Measurements from ENCODE around the gene TIGD1.

Gene TIGD1

DNA sequence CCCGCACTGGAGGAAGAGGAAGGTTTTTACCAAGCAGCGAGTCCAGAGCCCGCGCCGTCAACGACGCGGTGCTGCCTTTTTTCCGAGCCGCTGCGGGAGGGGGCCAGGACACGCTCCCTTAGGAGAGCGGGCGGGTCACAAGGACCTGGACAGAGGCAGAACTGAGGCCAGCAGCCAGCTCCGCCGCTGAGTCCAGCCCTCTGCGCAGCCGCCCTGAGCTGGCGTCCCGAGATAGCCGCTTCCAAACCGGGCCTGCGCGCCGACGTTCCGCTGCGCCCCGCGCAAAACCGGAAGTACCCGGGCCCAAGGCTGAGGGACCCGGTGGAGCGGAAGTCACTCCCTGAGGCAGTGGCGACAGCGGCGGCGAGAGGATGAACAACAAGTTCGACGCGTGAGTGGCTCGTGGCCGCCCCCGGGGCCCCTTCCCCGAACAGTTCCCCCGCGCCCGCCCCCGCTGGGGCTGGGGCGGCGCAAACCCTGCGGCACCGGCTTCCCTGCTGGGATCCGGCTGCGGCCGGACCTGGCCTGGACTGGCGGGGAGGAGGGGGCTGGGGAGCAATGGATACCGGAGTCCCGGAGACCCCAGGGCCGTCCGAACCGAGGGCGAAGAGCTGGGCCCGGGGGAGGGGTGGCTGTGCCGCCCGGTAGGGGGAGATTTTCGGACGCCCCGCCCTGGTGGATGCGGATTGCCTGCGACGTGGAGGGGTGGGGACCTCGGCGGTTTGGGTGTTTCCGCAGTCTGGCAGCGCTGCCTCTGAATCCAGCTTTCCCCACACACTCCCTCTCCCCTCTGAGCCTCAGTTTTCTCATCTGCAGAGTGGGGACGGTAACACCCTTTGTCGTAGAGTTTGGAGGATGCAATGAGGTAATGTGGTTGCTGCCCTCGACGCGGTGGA lies at the start of gene TIGD1, which contains the start of gene EIF4E2:
TSS of gene TIGD1 (minus strand) at position 204 of the 896 bp plus-strand sequence. CDS start 675 bp downstream, outside the sequence.
TSS of gene EIF4E2 (plus strand) at position 336 of the 896 bp plus-strand sequence. CDS start at position 372, 36 bp downstream.
- peak within 1 kb of the TSS; percentile 99 for H3K27ac Mint-ChIP-seq
- peak within 1 kb of the TSS; percentile 98 for H3K4me3 Mint-ChIP-seq
- peaks cover 5% of the 10 kb centered on the region for H3K9me3 Mint-ChIP-seq
- H3K27me3 Mint-ChIP-seq, result no peaks in the 10 kb centered on the region
- H3K4me1 Mint-ChIP-seq (ENCODE audit: low read depth), result peaks cover 69% of the 10 kb centered on the region
- peaks cover 53% of the 10 kb centered on the region for H3K36me3 Mint-ChIP-seq (ENCODE audit: low read depth)

- H3K27ac Mint-ChIP-seq, result no peak overlapping the region
- no peak overlapping the region for H3K4me3 Mint-ChIP-seq
- H3K36me3 Mint-ChIP-seq (ENCODE audit: low read depth), result no peaks in the 10 kb centered on the region
- H3K4me1 Mint-ChIP-seq (ENCODE audit: low read depth), result peaks cover under 1% of the 10 kb centered on the region
- no peaks in the 10 kb centered on the region for H3K9me3 Mint-ChIP-seq
- H3K27me3 Mint-ChIP-seq, result peaks cover 4% of the 10 kb centered on the region
These were observed 47.9 kb upstream of the TIGD1 start for GRCh38 chr2:232598293-232598692.

DNA sequence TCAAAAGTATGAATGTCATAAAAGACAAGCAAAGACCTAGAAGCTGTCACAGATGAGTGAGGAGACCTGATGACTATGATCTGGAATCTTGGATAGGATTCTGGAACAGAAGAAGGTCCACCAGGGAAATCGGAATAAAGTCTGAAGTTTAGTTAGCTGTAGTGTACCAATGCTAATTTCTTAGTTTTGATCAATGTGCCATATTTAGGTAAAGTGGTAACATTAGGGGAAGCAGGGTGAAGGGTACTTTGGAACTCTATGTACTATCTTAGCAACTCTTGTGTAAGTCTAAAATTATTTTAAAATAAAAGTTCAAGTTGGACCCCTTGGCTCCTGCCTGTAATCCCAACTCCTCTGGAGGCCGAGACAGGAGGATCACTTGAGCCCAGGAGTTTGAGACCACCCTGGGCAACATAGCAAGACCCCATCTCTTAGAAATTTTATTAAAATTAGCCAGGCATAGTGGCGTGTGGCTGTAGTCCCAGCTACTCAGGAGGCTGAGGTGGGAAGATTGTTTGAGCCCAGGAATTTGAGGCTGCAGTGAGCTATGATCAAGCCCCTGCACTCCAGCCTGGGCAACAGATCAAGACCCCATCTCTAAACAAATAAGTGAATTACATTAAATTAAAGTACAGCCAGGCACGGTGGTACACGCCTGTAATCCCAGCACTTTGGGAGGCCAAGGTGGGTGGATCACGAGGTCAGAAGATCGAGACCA lies 47.2 kb upstream of the TIGD1 start:
- H3K36me3 Mint-ChIP-seq (ENCODE audit: low read depth), result no peaks in the 10 kb centered on the region
- H3K27me3 Mint-ChIP-seq, result no peaks in the 10 kb centered on the region
- H3K4me3 Mint-ChIP-seq, result no peak overlapping the region
- no peak overlapping the region for H3K27ac Mint-ChIP-seq
- H3K4me1 Mint-ChIP-seq (ENCODE audit: low read depth), result peaks cover 7% of the 10 kb centered on the region
- no peaks in the 10 kb centered on the region for H3K9me3 Mint-ChIP-seq

- Mint-ChIP-seq H3K27me3 (no peaks in the 10 kb centered on the region), H3K4me1 (ENCODE audit: low read depth) (peaks cover 7% of the 10 kb centered on the region), H3K36me3 (ENCODE audit: low read depth) (no peaks in the 10 kb centered on the region), H3K27ac (no peak overlapping the region), H3K4me3 (no peak overlapping the region), H3K9me3 (no peaks in the 10 kb centered on the region)
These were observed 43.6 kb upstream of the TIGD1 start for GRCh38 chr2:232593982-232594381.

DNA sequence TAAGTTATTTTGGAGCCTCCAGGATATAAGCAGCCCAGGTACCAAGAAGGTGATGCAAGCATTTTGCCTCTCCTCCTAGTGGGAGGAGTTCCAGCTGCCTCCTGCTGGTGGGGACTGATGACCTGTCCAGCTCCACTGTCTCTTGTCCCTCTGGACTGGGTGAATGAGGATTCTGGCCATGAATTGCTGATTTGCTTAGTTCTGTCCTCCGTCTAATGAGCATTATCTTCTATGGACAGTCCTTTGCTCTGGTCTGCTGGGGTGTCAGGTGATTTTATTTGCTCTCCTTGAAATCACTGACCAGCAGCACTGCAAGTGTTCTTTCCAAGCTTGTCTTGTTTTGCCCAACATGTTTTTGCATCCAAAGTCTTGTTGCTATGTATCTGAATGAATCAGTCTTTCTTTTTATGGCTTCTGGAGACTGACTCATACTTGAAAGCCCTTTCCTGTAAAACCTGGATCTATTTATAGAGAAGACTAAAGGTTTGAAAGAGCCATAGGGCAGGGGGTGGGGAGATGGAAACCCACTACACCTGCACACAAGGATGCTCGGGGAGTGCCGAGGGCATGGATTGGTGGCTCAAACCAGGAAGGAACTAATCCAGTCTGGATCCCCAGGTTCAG lies 42.5 kb upstream of the TIGD1 start:
- no peaks in the 10 kb centered on the region for H3K9me3 Mint-ChIP-seq
- H3K27ac Mint-ChIP-seq, result no peak overlapping the region
- H3K4me3 Mint-ChIP-seq, result no peak overlapping the region
- peaks cover 7% of the 10 kb centered on the region for H3K4me1 Mint-ChIP-seq (ENCODE audit: low read depth)
- H3K36me3 Mint-ChIP-seq (ENCODE audit: low read depth), result no peaks in the 10 kb centered on the region
- H3K27me3 Mint-ChIP-seq, result no peaks in the 10 kb centered on the region

DNA sequence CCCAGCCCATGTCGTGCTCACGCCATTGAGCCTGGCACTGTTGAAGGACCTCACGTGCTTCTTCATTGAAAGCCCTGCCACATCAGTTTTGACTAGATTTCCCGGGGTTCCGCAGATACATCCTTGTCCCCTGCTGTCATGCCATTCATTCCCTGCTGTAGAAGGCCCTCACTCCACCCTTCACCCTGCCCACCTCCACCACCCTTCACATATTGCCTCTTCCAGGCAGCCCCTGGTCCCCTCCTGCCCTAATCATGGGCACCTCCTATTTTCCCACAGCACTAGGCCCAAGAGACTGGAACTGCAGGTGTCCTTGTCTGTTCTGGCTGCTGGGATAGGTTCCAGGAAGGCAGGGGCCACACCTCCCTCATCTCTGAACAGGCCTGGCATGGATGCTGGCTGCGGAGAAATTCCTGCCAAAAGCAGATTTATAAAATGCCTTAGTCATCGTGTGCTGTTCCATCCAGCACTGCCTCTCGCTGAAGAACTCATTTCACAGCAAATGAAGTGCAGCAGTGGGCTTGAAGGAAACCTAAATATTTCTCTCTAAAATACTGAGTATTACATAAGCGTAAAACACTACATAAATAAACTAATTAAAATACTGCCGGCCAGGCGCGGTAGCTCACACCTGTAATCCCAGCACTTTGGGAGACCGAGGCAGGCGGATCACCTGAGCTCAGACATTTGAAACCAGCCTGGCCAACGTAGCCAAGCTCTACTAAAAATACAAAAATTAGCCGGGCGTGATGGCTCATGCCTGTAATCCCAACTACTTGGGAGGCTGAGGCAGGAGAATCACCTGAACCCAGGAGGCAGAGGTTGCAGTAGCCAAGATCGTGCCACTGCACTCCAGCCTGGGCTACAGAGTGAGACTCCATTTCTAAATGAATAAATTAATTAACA lies 38.6 kb upstream of the TIGD1 start:
- H3K4me1 Mint-ChIP-seq (ENCODE audit: low read depth), result peaks cover 7% of the 10 kb centered on the region
- no peaks in the 10 kb centered on the region for H3K9me3 Mint-ChIP-seq
- no peaks in the 10 kb centered on the region for H3K27me3 Mint-ChIP-seq
- no peak overlapping the region for H3K27ac Mint-ChIP-seq
- no peak overlapping the region for H3K4me3 Mint-ChIP-seq
- peaks cover 8% of the 10 kb centered on the region for H3K36me3 Mint-ChIP-seq (ENCODE audit: low read depth)

DNA sequence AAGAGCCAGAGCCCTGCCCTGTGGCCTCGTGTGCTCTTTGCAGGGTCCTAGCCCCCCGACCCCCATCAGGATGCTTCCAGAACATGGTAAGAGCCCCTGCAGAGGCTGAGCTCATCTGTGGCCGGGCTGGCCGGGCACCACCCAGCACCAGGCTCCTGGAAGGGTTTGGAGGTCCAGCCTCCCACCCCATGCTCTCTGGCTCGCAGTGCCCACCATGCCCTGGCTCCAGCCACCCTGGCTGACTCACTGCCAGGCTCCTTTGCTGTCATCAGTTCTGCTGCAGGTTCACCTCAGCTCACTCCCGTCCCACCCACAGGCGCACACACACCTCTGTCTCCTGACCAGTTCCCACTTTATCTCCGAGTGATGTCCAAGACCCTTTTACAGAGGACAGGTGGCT lies 37.7 kb upstream of the TIGD1 start:
- H3K4me1 Mint-ChIP-seq (ENCODE audit: low read depth), result peaks cover 3% of the 10 kb centered on the region
- no peak overlapping the region for H3K4me3 Mint-ChIP-seq
- H3K36me3 Mint-ChIP-seq (ENCODE audit: low read depth), result peaks cover 17% of the 10 kb centered on the region
- H3K27ac Mint-ChIP-seq, result no peak overlapping the region
- H3K9me3 Mint-ChIP-seq, result no peaks in the 10 kb centered on the region
- no peaks in the 10 kb centered on the region for H3K27me3 Mint-ChIP-seq

- H3K9me3 Mint-ChIP-seq, result no peaks in the 10 kb centered on the region
- H3K4me1 Mint-ChIP-seq (ENCODE audit: low read depth), result no peaks in the 10 kb centered on the region
- H3K36me3 Mint-ChIP-seq (ENCODE audit: low read depth), result peaks cover 22% of the 10 kb centered on the region
- no peak overlapping the region for H3K4me3 Mint-ChIP-seq
- no peak overlapping the region for H3K27ac Mint-ChIP-seq
- H3K27me3 Mint-ChIP-seq, result no peaks in the 10 kb centered on the region
These were observed 37.2 kb upstream of the TIGD1 start for GRCh38 chr2:232587512-232587911.

DNA sequence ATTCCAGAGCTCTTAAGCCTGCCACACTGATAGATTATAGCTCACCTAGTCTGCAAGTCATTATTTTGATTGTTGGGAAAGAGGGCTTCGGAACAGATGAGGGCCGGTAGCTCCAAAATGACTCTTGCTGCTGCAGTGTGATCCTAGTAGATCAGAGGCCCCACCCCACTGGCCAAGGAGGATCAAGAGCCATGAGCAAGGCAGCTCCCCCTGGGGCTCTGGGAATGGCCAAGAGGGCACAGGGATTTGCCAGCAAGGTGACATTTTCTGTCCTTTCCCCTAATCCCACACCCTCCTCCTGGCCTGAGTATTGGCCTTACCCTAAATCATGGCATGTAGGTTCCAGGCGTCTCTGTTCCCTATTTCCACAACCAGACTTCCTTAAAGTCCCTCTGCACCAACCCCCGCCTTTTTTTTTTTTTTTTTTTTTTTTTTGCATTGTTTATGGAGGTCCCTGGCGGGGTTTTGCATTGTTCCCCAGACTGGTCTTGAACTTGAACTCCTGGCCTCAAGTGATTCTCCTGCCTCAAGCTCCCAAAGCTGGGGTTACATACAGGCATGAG lies 36.7 kb upstream of the TIGD1 start:
- Mint-ChIP-seq H3K9me3 (no peaks in the 10 kb centered on the region), H3K4me1 (ENCODE audit: low read depth) (no peaks in the 10 kb centered on the region), H3K27ac (no peak overlapping the region), H3K27me3 (no peaks in the 10 kb centered on the region), H3K36me3 (ENCODE audit: low read depth) (peaks cover 27% of the 10 kb centered on the region), H3K4me3 (no peak overlapping the region)

DNA sequence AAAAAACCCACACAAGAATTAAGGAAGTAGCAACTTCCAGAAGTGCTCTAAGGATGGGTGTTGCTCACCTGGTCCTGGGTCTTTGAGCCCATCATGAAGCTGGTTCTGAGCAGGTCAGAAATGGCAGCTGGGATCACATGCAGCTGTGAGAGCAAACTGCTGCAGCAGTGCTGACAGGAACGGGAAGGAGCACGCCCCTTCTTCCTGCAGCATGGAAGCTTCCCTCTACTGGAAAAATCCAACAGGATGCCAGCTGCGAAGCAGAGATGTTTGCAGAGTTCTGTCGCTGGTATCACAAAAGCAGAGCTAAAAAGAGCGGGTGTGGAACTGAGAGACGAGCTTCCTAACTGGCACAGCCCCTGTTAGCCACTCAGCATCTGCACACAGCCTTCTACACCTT lies 33.9 kb upstream of the TIGD1 start:
- no peak overlapping the region for H3K27ac Mint-ChIP-seq
- H3K27me3 Mint-ChIP-seq, result no peaks in the 10 kb centered on the region

GRCh38 chr2:232581725-232582124 lies 31.4 kb upstream of the TIGD1 start:
- peaks cover 49% of the 10 kb centered on the region for H3K36me3 Mint-ChIP-seq (ENCODE audit: low read depth)
- no peaks in the 10 kb centered on the region for H3K27me3 Mint-ChIP-seq
- H3K4me3 Mint-ChIP-seq, result no peak overlapping the region
- peaks cover 5% of the 10 kb centered on the region for H3K4me1 Mint-ChIP-seq (ENCODE audit: low read depth)
- no peaks in the 10 kb centered on the region for H3K9me3 Mint-ChIP-seq
- H3K27ac Mint-ChIP-seq, result no peak overlapping the region

More for the DNA sequence above, 33.9 kb upstream of the TIGD1 start:
- Mint-ChIP-seq H3K36me3 (ENCODE audit: low read depth) (peaks cover 41% of the 10 kb centered on the region), H3K4me1 (ENCODE audit: low read depth) (peaks cover 5% of the 10 kb centered on the region), H3K4me3 (no peak overlapping the region), H3K9me3 (no peaks in the 10 kb centered on the region)

DNA sequence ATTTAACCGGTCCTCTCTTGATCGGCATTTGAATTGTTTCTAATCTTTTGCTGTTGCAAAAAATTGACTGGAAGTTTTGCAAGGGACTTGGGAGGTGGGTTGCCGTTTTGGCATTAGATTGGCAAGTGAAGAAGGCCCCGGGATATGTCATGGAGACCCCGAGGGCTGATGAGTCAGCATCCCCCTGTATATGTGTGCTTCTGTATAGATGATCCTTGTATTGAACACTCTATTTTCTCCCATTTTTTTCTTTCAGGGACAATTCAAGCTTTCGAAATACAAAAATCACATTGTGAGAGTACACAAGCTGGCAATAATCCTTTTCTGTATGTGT lies 30.3 kb upstream of the TIGD1 start:
- H3K36me3 Mint-ChIP-seq (ENCODE audit: low read depth), result peaks cover 55% of the 10 kb centered on the region
- peaks cover 5% of the 10 kb centered on the region for H3K4me1 Mint-ChIP-seq (ENCODE audit: low read depth)
- no peak overlapping the region for H3K4me3 Mint-ChIP-seq
- H3K9me3 Mint-ChIP-seq, result no peaks in the 10 kb centered on the region
- H3K27ac Mint-ChIP-seq, result no peak overlapping the region
- H3K27me3 Mint-ChIP-seq, result no peaks in the 10 kb centered on the region

- H3K9me3 Mint-ChIP-seq, result no peaks in the 10 kb centered on the region
- no peak overlapping the region for H3K4me3 Mint-ChIP-seq
- H3K27me3 Mint-ChIP-seq, result no peaks in the 10 kb centered on the region
- H3K4me1 Mint-ChIP-seq (ENCODE audit: low read depth), result peaks cover 5% of the 10 kb centered on the region
- H3K36me3 Mint-ChIP-seq (ENCODE audit: low read depth), result peaks cover 60% of the 10 kb centered on the region
- H3K27ac Mint-ChIP-seq, result no peak overlapping the region
These were observed 28.3 kb upstream of the TIGD1 start for GRCh38 chr2:232578626-232579025.

DNA sequence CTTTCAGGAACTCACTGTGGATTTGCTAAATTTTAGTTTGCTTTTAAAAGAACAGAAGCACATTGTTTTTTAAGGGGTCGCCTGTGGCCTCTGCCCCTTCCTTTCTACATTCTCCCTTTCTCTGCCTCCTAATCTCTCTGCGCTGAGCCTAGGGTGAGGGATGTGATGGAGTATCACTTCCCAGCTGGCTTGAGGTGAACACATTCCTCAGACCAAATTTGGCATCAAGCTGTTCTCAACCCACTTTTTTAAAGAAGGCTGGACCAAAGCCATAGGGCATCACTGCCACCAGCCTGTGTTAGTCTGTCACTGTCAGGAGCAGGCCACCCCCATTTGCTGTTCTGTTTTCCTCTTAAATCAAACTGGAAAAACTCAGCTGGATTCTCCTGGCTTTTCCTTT lies 27.5 kb upstream of the TIGD1 start:
- Mint-ChIP-seq H3K4me3 (no peak overlapping the region), H3K4me1 (ENCODE audit: low read depth) (peaks cover 5% of the 10 kb centered on the region), H3K27me3 (no peaks in the 10 kb centered on the region), H3K36me3 (ENCODE audit: low read depth) (peaks cover 55% of the 10 kb centered on the region), H3K27ac (no peak overlapping the region), H3K9me3 (no peaks in the 10 kb centered on the region)

All from stimulated activated naive CD8-positive, alpha-beta T cell treated with anti-CD3 and anti-CD28 coated beads, Interleukin-15, Interleukin-2, amounts not matched to agents 100 ng/mL and 50 ng/mL, for 24 hours (primary cell).